HepG2 (cell line): Measurements from ENCODE around the gene NDUFB7. TPM values are rescaled to one million over a fixed set of nuclear protein-coding genes. Genes with fewer than 3 reads are reported as not detected.

ENCODE experiments used
- CEBPB ChIP-seq: IDR thresholded peaks from 2 replicates; pipeline ENCODE4 v1.6.1; 2011; ENCODE audit warnings: low read depth, low read length, improper control_type of control experiment, borderline replicate concordance
- CSRNP2 ChIP-seq: sonication (generic); formaldehyde crosslinking; conservative IDR thresholded peaks from 2 replicates; pipeline ENCODE4 v1.8.0; 2022; ENCODE audit warnings: low read depth, missing genetic modification reagents
- DR1 ChIP-seq: sonication (generic); formaldehyde crosslinking; IDR thresholded peaks from 2 replicates; pipeline ENCODE4 v1.8.0; 2021; ENCODE audit warnings: mild to moderate bottlenecking, missing genetic modification reagents, inconsistent platforms
- ELF3 ChIP-seq: IDR thresholded peaks from 2 replicates; pipeline ENCODE4 v1.6.1; 2016; ENCODE audit warnings: missing genetic modification reagents, missing compliant biosample characterization
- ERF ChIP-seq: IDR thresholded peaks from 2 replicates; pipeline ENCODE4 v1.6.1; 2018; ENCODE audit warnings: missing biosample characterization, missing genetic modification reagents
- FOXO1 ChIP-seq: sonication (generic); formaldehyde crosslinking; IDR thresholded peaks from 2 replicates; pipeline ENCODE4 v1.4.0; 2020; ENCODE audit warnings: missing genetic modification reagents
- HNRNPH1 ChIP-seq: fragments of 200-400 bp; formaldehyde crosslinking; optimal IDR thresholded peaks from 2 replicates; pipeline ENCODE3; 2017; ENCODE audit warnings: mild to moderate bottlenecking, low read depth, low read length
- KDM1A ChIP-seq: IDR thresholded peaks from 2 replicates; pipeline ENCODE4 v1.6.1; 2016; ENCODE audit warnings: missing compliant biosample characterization
- KDM4B ChIP-seq: sonication (generic); formaldehyde crosslinking; IDR thresholded peaks from 2 replicates; pipeline ENCODE4 v1.4.0; 2020; ENCODE audit warnings: missing genetic modification reagents
- KDM6A ChIP-seq: IDR thresholded peaks from 2 replicates; pipeline ENCODE4 v1.6.1; 2016; ENCODE audit warnings: low read depth
- LCORL ChIP-seq, 2 experiments: fragments of 450-650 bp in 1 of 2; sonication (generic) in 1 of 2; formaldehyde crosslinking in 1 of 2; IDR thresholded peaks; 2 replicates each; pipeline versions ENCODE4 v1.5.0 to v1.6.1; 2017 to 2020; ENCODE audit warnings: antibody characterized with exemption in 1 of 2, missing genetic modification reagents in 1 of 2
- MEIS1 ChIP-seq: sonication (generic); formaldehyde crosslinking; IDR thresholded peaks from 2 replicates; pipeline ENCODE4 v1.9.0; 2021; ENCODE audit warnings: mild to moderate bottlenecking, missing genetic modification reagents, moderate library complexity, borderline replicate concordance
- NONO ChIP-seq, 2 experiments: fragments of 450-650 bp in 1 of 2; sonication (generic) in 1 of 2; formaldehyde crosslinking in 1 of 2; IDR thresholded peaks in 1 of 2; conservative IDR thresholded peaks in 1 of 2; 2 replicates each; pipeline versions ENCODE4 v1.6.1 to v1.8.0; 2017 to 2022; ENCODE audit warnings: mild to moderate bottlenecking in 1 of 2, missing genetic modification reagents in 1 of 2, moderate library complexity in 1 of 2
- NR2F2 ChIP-seq: IDR thresholded peaks from 2 replicates; pipeline ENCODE4 v1.6.1; 2012; ENCODE audit warnings: low read depth, inconsistent platforms, borderline replicate concordance
- PHF21A ChIP-seq: sonication (generic); formaldehyde crosslinking; IDR thresholded peaks from 2 replicates; pipeline ENCODE4 v1.5.0; 2020; ENCODE audit warnings: mild to moderate bottlenecking, missing genetic modification reagents
- POLR2AphosphoS5 ChIP-seq: IDR thresholded peaks from 2 replicates; pipeline ENCODE4 v1.6.1; 2012; ENCODE audit warnings: low read depth, low read length
- RXRB ChIP-seq: IDR thresholded peaks from 2 replicates; pipeline ENCODE4 v1.6.1; 2016; ENCODE audit warnings: borderline replicate concordance, missing genetic modification reagents, missing compliant biosample characterization
- SMC3 ChIP-seq: IDR thresholded peaks from 2 replicates; pipeline ENCODE4 v1.6.1; 2011; ENCODE audit warnings: low read length, improper control_type of control experiment
- TCF7 ChIP-seq: sonication (generic); IDR thresholded peaks from 2 replicates; pipeline ENCODE4 v1.6.1; 2016; ENCODE audit warnings: antibody characterized with exemption, low read depth
- THAP11 ChIP-seq: IDR thresholded peaks from 2 replicates; pipeline ENCODE4 v1.6.1; 2016; ENCODE audit warnings: missing biosample characterization, missing genetic modification reagents
- ZMYM3 ChIP-seq: sonication (generic); formaldehyde crosslinking; IDR thresholded peaks from 2 replicates; pipeline ENCODE4 v1.5.1; 2020; ENCODE audit warnings: mild to moderate bottlenecking, missing genetic modification reagents
- ZNF235 ChIP-seq: sonication (generic); formaldehyde crosslinking; IDR thresholded peaks from 2 replicates; pipeline ENCODE4 v1.8.1; 2023; ENCODE audit warnings: mild to moderate bottlenecking, missing genetic modification reagents, borderline replicate concordance
- ZNF292 ChIP-seq: sonication (generic); formaldehyde crosslinking; IDR thresholded peaks from 2 replicates; pipeline ENCODE4 v1.8.1; 2022; ENCODE audit warnings: mild to moderate bottlenecking, low read depth, missing genetic modification reagents, borderline replicate concordance
- ZNF33A ChIP-seq: sonication (generic); formaldehyde crosslinking; IDR thresholded peaks from 2 replicates; pipeline ENCODE4 v1.5.1; 2020; ENCODE audit warnings: missing genetic modification reagents, mild to moderate bottlenecking, moderate library complexity, borderline replicate concordance
- ZNF552 ChIP-seq: sonication (generic); formaldehyde crosslinking; IDR thresholded peaks from 2 replicates; pipeline ENCODE4 v1.9.0; 2022; ENCODE audit warnings: missing genetic modification reagents, mild to moderate bottlenecking, borderline replicate concordance
- ZNF607 ChIP-seq: sonication (generic); formaldehyde crosslinking; IDR thresholded peaks from 2 replicates; pipeline ENCODE4 v1.5.1; 2020; ENCODE audit warnings: missing genetic modification reagents, mild to moderate bottlenecking, borderline replicate concordance
- ZNF674 ChIP-seq: sonication (generic); formaldehyde crosslinking; IDR thresholded peaks from 2 replicates; pipeline ENCODE4 v1.5.0; 2020; ENCODE audit warnings: low read depth, mild to moderate bottlenecking, missing genetic modification reagents
- ZNF773 ChIP-seq: sonication (generic); formaldehyde crosslinking; IDR thresholded peaks from 2 replicates; pipeline ENCODE4 v1.4.0; 2020; ENCODE audit warnings: missing genetic modification reagents, borderline replicate concordance
- ZSCAN30 ChIP-seq: sonication (generic); formaldehyde crosslinking; IDR thresholded peaks from 2 replicates; pipeline ENCODE4 v1.5.0; 2020; ENCODE audit warnings: mild to moderate bottlenecking, missing genetic modification reagents
- polyA plus RNA-seq, 8 experiments: library from polyadenylated mRNA; depleted of rRNA in 3 of 8; stranded (reverse) in 7 of 8; unstranded in 1 of 8; fragments of >200 nt; fragmentation: Illumina TruSeq in 4 of 8; extraction: Trizol in 4 of 8; gene quantifications; 2 replicates each; pipeline versions ENCODE4 v1.2.1 to v1.2.3, GENCODE V29; 2011 to 2016; ENCODE audit warnings: low read depth in 4 of 8, missing spikeins in 1 of 8, mixed read lengths in 1 of 8; ENCODE audit not compliant: insufficient read depth in 1 of 8
- total RNA-seq, 5 experiments: library from RNA; depleted of rRNA; stranded (reverse); fragments of >200 nt; fragmentation: Illumina TruSeq; extraction: Trizol; gene quantifications; 2 replicates each; pipeline ENCODE4 v1.2.3, GENCODE V29; 2016; ENCODE audit warnings: low read depth in 1 of 5
- TF ChIP-seq, protein P1 (sequence below): sonication (generic); formaldehyde crosslinking; IDR thresholded peaks from 2 replicates; pipeline ENCODE4 v1.4.0; 2020; ENCODE audit warnings: missing genetic modification reagents
- TF ChIP-seq, protein P2 (sequence below): fragments of 450-650 bp; IDR thresholded peaks from 2 replicates; pipeline ENCODE4 v1.6.1; 2016

NDUFB7 gene
- total and polyA plus RNA-seq, 2 of the 13 experiments (the other 11 are each of a cell fraction or from before 2014, with no cell fraction given): 156 to 198 TPM

DNA sequence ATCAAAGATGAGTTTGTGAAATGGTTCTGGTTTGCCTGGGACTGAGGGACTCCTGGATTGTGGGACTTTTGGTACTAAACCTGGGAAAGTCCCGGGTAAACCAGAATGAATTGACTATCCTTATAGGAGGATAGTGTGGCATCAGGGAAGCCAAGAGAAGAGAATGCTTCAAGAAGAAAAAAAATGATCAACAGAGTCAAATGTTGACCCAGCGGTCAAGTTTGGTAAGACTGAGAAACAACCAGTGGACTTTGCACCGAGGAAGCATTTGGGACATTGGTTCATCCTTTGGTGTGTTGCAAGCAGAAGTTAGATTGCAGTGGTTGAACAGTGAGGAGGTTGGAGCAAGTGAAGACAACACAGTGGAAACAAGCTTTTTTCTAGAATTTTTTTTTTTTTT is 44.5 kb upstream of the NDUFB7 start (continued):
- no peak for TF ChIP-seq CSRNP2 (CRISPR knock-in tag)
- no peak for TF ChIP-seq NONO (IDR thresholded peaks at IDR 0.05)
- TF ChIP-seq NONO (CRISPR knock-in tag; conservative IDR thresholded peaks at IDR 0.05): no peak
- peak; percentile 35; the same call in 1 of the 2 replicates for TF ChIP-seq PHF21A (CRISPR knock-in tag)
- no peak for TF ChIP-seq ZSCAN30 (CRISPR knock-in tag)
- TF ChIP-seq KDM6A: 0 out of 2 replicates have a peak, but pooled peaks have one; percentile 35
- TF ChIP-seq, protein P1, sequence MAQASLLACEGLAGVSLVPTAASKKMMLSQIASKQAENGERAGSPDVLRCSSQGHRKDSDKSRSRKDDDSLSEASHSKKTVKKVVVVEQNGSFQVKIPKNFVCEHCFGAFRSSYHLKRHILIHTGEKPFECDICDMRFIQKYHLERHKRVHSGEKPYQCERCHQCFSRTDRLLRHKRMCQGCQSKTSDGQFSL (CRISPR knock-in tag): no peak
- no peak for TF ChIP-seq POLR2AphosphoS5
- no peak for TF ChIP-seq MEIS1 (CRISPR knock-in tag)
- TF ChIP-seq KDM4B (CRISPR knock-in tag): no peak
- TF ChIP-seq ELF3: peak; percentile 46; the same call in 1 of the 2 replicates
- peak; percentile 50; the same call in 1 of the 2 replicates for TF ChIP-seq THAP11 (CRISPR knock-in tag)
- no peak for TF ChIP-seq ZNF292 (CRISPR knock-in tag)
- TF ChIP-seq DR1 (CRISPR knock-in tag): no peak
- TF ChIP-seq KDM1A: no peak
- TF ChIP-seq HNRNPH1: no peak
- peak; percentile 52; the same call in 1 of the 2 replicates for TF ChIP-seq LCORL (IDR thresholded peaks at IDR 0.05)
- 0 out of 2 replicates have a peak, but pooled peaks have one; percentile 42 for TF ChIP-seq LCORL (CRISPR knock-in tag; IDR thresholded peaks at IDR 0.05)
- TF ChIP-seq SMC3: 0 out of 2 replicates have a peak, but pooled peaks have one; percentile 4
- TF ChIP-seq ZNF607: no peak
- TF ChIP-seq RXRB (CRISPR knock-in tag): 0 out of 2 replicates have a peak, but pooled peaks have one; percentile 49
- TF ChIP-seq ZNF552: no peak
- TF ChIP-seq ZNF235: no peak
- no peak for TF ChIP-seq ERF
- TF ChIP-seq ZNF773 (CRISPR knock-in tag): no peak
- peak; percentile 91 for TF ChIP-seq CEBPB
- TF ChIP-seq TCF7: no peak
- TF ChIP-seq, protein P2, sequence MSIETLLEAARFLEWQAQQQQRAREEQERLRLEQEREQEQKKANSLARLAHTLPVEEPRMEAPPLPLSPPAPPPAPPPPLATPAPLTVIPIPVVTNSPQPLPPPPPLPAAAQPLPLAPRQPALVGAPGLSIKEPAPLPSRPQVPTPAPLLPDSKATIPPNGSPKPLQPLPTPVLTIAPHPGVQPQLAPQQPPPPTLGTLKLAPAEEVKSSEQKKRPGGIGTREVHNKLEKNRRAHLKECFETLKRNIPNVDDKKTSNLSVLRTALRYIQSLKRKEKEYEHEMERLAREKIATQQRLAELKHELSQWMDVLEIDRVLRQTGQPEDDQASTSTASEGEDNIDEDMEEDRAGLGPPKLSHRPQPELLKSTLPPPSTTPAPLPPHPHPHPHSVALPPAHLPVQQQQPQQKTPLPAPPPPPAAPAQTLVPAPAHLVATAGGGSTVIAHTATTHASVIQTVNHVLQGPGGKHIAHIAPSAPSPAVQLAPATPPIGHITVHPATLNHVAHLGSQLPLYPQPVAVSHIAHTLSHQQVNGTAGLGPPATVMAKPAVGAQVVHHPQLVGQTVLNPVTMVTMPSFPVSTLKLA: no peak
- 0 out of 2 replicates have a peak, but pooled peaks have one; percentile 27 for TF ChIP-seq ZMYM3 (CRISPR knock-in tag)
- TF ChIP-seq ZNF33A (CRISPR knock-in tag): no peak
- TF ChIP-seq FOXO1: peak; percentile 68; the same call in 1 of the 2 replicates
- TF ChIP-seq ZNF674 (CRISPR knock-in tag): no peak
- no peak for TF ChIP-seq NR2F2
